Lung (tissue), 12 donors: Measurements from ENCODE around the gene ELOVL6. TPM values are rescaled to one million over a fixed set of nuclear protein-coding genes. Genes with fewer than 3 reads are reported as not detected.
"Not testable (repeated sequence)": the region's sequence is repeated elsewhere in the genome, so short reads cannot be mapped to it uniquely, and the experiment has no call there.

Experiments
- ATAC-seq: fragments of 200-7000 bp; cut with Tn5 transposase; one replicate; pipeline ENCODE4 v1.9.1; 2020; ENCODE audit warnings: moderate number of reproducible peaks; ENCODE audit not compliant: insufficient read depth, low FRiP score
- DNase-seq, 3 donors: peaks; one replicate each; pipeline ENCODE4 v3.0.0-alpha.2; 2013 to 2017
- H3K27ac ChIP-seq, 2 donors: one replicate each; pipeline ENCODE4 v1.5.1; 2013; ENCODE audit warnings: mild to moderate bottlenecking in 2 of 2, moderate library complexity in 2 of 2, control low read depth in 1 of 2, inconsistent platforms in 1 of 2, low read depth in 1 of 2, low read length in 1 of 2
- H3K27me3 ChIP-seq, 3 donors: one replicate each; pipeline ENCODE4 v1.5.1; 2013; ENCODE audit warnings: low read length in 2 of 3; ENCODE audit not compliant: control insufficient read depth in 3 of 3, insufficient read depth in 3 of 3
- H3K36me3 ChIP-seq, 4 donors: one replicate each; pipeline ENCODE4 v1.5.1; 2013; ENCODE audit warnings: low read length in 4 of 4, mild to moderate bottlenecking in 1 of 4, moderate library complexity in 1 of 4; ENCODE audit not compliant: control insufficient read depth in 4 of 4, insufficient read depth in 4 of 4
- H3K4me1 ChIP-seq, 5 donors: one replicate each; pipeline ENCODE4 v1.5.1; 2013; ENCODE audit warnings: low read length in 5 of 5, mild to moderate bottlenecking in 2 of 5, moderate library complexity in 1 of 5; ENCODE audit not compliant: control insufficient read depth in 5 of 5, insufficient read depth in 5 of 5
- H3K4me3 ChIP-seq: one replicate; pipeline ENCODE4 v1.5.1; 2013; ENCODE audit warnings: mild to moderate bottlenecking, control low read depth, moderate library complexity
- H3K9ac ChIP-seq, 2 donors: one replicate each; pipeline ENCODE4 v1.5.1; 2013; ENCODE audit warnings: low read length in 2 of 2, control low read depth in 1 of 2; ENCODE audit not compliant: insufficient read depth in 1 of 2
- H3K9me3 ChIP-seq, 4 donors: one replicate each; pipeline ENCODE4 v1.5.1; 2013; ENCODE audit warnings: low read length in 3 of 4, mild to moderate bottlenecking in 1 of 4, moderate library complexity in 1 of 4; ENCODE audit not compliant: control insufficient read depth in 4 of 4, insufficient read depth in 3 of 4
- WGBS, 2 donors: extraction: QIAGEN DNeasy Blood & Tissue Kit; methylation state at CpG; one replicate each; pipeline ENCODE4 v1.1.7; 2013; 5-methylcytosine and 5-hydroxymethylcytosine counted together
- polyA plus RNA-seq, 2 donors: library from polyadenylated mRNA; stranded (reverse); fragments of 200-250 nt; gene quantifications; one replicate each; pipeline ENCODE4 v1.2.1, GENCODE V29; 2013
- total RNA-seq, 2 donors: library from RNA; depleted of rRNA in 1 of 2; stranded (reverse); fragments of >200 nt in 1 of 2; gene quantifications; one replicate each; pipeline ENCODE4 v1.2.1, GENCODE V29; 2014 to 2021
- TF ChIP-seq, protein P1 (sequence below): IDR thresholded peaks from 2 replicates; pipeline ENCODE4 v1.5.1; 2012; ENCODE audit warnings: mild to moderate bottlenecking; ENCODE audit errors: control extremely low read depth, extremely low read depth
- donor health status: control.
- donor health status: control.
- donor health status: Bipolar disorder and iron deficiency.
- donor health status: healthy.
- donor health status: DM: yes; HTN: yes; CAD: no.

The ELOVL6 gene
- total and polyA plus RNA-seq, 4 donors = 5.5 to 21.1 (median 12.7) TPM

DNA sequence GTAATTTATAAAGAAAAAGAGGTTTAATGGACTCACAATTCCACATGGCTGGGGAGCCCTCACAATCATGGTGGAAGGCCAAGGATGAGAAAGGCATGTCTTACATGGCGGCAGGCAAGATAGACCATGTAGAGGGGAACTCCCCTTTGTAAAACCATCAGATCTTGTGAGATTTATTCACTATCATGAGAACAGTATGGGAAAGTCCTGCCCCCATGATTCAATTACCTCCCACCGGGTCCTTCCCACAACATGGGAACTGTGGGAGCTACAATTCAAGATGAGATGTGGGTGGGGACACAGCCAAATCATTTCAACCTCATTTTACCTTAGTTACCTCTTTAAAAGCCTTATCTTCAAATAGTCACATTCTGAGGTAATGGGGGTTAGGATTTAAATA is 30.9 kb upstream of the ELOVL6 start:
- no peak for ATAC-seq
- Histone ChIP-seq H3K9ac (no peak overlapping the region), H3K36me3 (no peaks in the 10 kb centered on the region), H3K9me3 (no peaks in the 10 kb centered on the region), H3K27me3 (no peaks in the 10 kb centered on the region), H3K27ac (no peak overlapping the region), H3K4me3 (no peak overlapping the region), H3K4me1 (no peaks in the 10 kb centered on the region)
- DNase-seq = no peak
- WGBS, 2 donors = 93 to 94% methylated on average over 2 of the region's 2 CpGs
- TF ChIP-seq, protein P1, sequence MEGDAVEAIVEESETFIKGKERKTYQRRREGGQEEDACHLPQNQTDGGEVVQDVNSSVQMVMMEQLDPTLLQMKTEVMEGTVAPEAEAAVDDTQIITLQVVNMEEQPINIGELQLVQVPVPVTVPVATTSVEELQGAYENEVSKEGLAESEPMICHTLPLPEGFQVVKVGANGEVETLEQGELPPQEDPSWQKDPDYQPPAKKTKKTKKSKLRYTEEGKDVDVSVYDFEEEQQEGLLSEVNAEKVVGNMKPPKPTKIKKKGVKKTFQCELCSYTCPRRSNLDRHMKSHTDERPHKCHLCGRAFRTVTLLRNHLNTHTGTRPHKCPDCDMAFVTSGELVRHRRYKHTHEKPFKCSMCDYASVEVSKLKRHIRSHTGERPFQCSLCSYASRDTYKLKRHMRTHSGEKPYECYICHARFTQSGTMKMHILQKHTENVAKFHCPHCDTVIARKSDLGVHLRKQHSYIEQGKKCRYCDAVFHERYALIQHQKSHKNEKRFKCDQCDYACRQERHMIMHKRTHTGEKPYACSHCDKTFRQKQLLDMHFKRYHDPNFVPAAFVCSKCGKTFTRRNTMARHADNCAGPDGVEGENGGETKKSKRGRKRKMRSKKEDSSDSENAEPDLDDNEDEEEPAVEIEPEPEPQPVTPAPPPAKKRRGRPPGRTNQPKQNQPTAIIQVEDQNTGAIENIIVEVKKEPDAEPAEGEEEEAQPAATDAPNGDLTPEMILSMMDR = no peak

DNA sequence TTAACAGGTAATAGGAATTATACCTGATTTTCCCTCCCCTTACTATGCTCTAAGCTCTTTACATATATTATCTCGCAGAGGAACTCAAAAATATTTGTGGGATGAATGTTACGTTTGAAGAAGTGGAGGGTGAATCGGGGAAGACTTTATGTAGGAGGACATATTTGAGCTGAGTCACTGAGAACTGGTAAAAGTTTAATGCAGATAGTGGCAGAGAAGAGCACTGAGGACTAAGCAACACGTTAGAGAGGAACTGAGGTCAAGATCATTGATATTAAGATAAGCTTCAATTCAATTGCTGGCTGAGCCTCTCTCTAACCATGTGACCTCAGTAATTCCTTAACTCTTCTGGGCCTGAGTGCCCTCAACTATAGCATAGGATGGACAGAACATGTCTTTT is 26.4 kb upstream of the ELOVL6 start:
- 16 to 33% methylated on average over 4 of the region's 4 CpGs for WGBS, 2 donors
- H3K4me1 ChIP-seq = no peaks in the 10 kb centered on the region
- no peaks in the 10 kb centered on the region for H3K9me3 ChIP-seq

DNA sequence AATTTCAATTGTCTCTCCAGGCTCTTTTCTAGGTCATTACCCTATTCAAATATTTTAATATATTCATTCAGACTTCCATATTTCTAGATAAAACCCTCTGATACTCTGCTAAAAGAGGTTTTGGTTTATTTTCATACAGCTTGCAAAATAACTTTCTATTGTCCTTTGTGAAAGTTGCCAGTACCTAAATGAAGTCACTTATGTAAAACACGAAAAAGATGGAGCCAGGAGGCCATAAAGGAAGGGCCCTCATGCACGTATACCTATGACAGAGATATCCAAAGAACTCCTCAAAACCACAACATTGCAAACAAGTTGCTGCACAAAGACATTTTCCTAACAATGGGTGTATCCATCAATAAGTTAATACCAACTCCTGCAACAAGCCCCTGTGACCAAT is 25.7 kb upstream of the ELOVL6 start:
- Histone ChIP-seq H3K9ac (no peak overlapping the region), H3K9me3 (no peaks in the 10 kb centered on the region), H3K4me1 (no peaks in the 10 kb centered on the region), H3K27me3 (no peaks in the 10 kb centered on the region), H3K27ac (no peak overlapping the region), H3K4me3 (no peak overlapping the region), H3K36me3 (no peaks in the 10 kb centered on the region)
- TF ChIP-seq, protein P1 = no peak
- WGBS, 2 donors = 86 to 90% methylated on average over 2 of the region's 2 CpGs
- no peak for DNase-seq
- ATAC-seq = no peak

More for the DNA sequence above, 26.4 kb upstream of the ELOVL6 start:
- TF ChIP-seq, protein P1 = no peak
- Histone ChIP-seq H3K27ac (no peak overlapping the region), H3K4me3 (no peak overlapping the region), H3K9ac (no peak overlapping the region), H3K36me3 (no peaks in the 10 kb centered on the region), H3K27me3 (no peaks in the 10 kb centered on the region)
- no peak for ATAC-seq
- no peak for DNase-seq

DNA sequence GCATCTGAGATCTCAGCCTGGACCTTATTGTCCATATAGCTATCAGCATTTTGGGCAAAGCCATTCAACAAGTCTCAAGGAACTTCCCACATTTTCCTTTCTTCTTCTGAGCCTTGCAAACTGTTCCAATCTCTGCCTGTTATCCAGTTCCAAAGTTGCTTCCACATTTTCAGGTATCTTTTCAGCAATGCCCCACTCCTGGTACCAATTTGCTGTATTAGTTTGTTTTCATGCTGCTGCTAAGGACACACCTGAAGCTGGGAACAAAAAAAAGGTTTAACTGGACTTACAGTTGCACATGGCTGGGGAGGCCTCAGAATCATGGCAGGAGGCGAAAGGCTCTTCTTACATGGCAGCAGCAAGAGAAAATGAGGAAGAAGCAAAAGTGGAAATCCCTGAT is 20.5 kb upstream of the ELOVL6 start:
- WGBS, 2 donors = 88 to 92% methylated on average over 1 of the region's 1 CpG
- H3K27me3 ChIP-seq, H3K4me1 ChIP-seq, H3K9me3 ChIP-seq, H3K36me3 ChIP-seq, H3K27ac ChIP-seq, H3K4me3 ChIP-seq, DNase-seq, ATAC-seq, H3K9ac ChIP-seq: not testable (repeated sequence)

DNA sequence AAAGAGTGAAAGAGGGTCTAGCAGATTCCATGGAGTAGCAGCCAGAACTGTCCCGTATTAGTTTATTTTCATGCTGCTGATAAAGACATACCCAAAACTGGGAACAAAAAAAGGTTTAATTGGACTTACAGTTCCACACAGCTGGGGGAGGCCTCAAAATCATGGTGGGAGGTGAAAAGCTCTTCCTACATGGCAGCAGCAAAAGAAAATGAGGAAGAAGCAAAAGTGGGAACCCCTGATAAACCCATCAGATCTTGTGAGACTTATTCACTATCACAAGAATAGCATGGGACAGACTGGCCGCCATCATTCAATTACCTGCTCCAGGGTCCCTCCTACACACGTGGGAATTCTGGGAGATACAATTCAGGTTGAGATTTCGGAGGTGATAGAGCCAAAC is 18.8 kb upstream of the ELOVL6 start:
- not testable (repeated sequence) for H3K4me1 ChIP-seq, DNase-seq, H3K27me3 ChIP-seq, H3K27ac ChIP-seq, H3K9ac ChIP-seq, H3K36me3 ChIP-seq, H3K4me3 ChIP-seq, H3K9me3 ChIP-seq, ATAC-seq
- 86 to 91% methylated on average over 4 of the region's 4 CpGs for whole genome bisulfite sequencing, 2 donors
